ENCODE results near the gene ANKRD6.

The ANKRD6 gene

DNA sequence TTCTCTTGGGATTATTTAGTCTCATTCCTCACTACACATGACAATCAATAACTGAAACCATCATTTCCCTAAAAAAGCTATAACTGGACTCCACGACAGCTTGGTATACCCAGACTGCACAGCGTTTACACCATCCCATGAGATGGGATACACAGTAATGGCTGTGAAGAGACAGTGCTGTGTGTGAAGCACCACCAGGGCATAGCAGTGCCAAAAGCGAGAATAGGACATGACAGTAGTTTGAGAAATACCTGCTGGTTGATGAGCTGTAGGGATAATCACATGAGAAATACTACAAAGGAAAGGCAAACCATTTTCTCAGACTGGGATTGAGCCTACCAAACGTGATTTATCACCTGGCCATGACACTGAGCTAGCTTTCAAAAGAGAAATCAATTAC lies 228.0 kb downstream of the ANKRD6 start:
- no peak overlapping the region for H3K4me3 Mint-ChIP-seq
- H3K27me3 Mint-ChIP-seq: no peaks in the 10 kb centered on the region
- peaks cover 97% of the 10 kb centered on the region for H3K36me3 Mint-ChIP-seq (ENCODE audit: low read depth)
- H3K9me3 Mint-ChIP-seq: no peaks in the 10 kb centered on the region
- H3K27ac Mint-ChIP-seq: no peak overlapping the region
- no peak for DNase-seq
- H3K4me1 Mint-ChIP-seq (ENCODE audit: low read depth): no peaks in the 10 kb centered on the region

DNA sequence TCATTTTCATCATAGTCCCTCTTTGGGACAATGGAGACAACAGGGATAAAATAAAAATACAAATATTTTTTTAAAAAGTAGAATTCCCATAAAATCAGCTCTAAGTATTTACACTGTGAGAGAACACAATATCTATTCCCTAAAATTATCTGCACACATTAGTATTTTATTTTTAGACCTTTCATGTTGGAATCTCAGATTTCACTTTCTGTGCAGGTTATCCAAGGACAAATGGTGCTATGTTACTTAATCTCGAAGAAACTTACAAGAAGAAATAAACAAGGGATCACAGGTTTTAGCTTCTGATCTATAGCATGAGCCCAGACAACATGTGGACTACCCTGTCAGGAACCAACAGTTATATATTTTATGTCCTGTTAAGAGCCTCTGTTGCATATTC lies 228.6 kb downstream of the ANKRD6 start:
- no peak overlapping the region for H3K27ac Mint-ChIP-seq
- H3K9me3 Mint-ChIP-seq: no peaks in the 10 kb centered on the region
- no peaks in the 10 kb centered on the region for H3K27me3 Mint-ChIP-seq
- DNase-seq: no peak
- no peak overlapping the region for H3K4me3 Mint-ChIP-seq
- H3K4me1 Mint-ChIP-seq (ENCODE audit: low read depth): no peaks in the 10 kb centered on the region
- H3K36me3 Mint-ChIP-seq (ENCODE audit: low read depth): peaks cover 97% of the 10 kb centered on the region

DNA sequence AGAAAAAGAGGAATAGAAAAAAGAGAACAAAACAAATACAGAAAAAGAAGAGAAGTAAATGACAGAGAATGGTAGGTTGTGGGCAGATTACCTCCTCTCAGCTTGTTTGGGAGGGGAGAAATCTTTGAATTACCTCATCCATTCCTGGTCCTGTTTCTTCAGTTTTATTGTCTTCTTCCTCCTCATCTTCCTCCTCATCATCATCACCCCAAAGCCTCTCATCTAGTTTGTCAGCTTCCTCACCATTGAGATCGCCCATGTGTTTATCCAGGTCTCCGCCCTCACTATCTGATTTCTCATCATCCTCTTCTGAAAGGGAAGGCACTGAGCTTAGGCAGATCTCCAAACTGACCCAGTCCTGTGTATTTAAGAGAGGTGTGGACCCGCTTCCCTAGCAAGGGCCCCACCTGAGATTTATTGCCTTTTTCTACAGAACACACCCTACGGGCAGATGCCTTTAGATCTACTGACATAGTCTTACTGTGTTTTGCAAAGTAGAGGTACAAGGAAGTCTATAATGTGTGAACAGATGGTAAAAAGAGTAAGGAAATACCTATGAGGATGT lies 229.8 kb downstream of the ANKRD6 start:
- Mint-ChIP-seq H3K4me3 (no peak overlapping the region), H3K27me3 (no peaks in the 10 kb centered on the region), H3K9me3 (no peaks in the 10 kb centered on the region), H3K36me3 (ENCODE audit: low read depth) (peaks cover 97% of the 10 kb centered on the region), H3K4me1 (ENCODE audit: low read depth) (no peaks in the 10 kb centered on the region), H3K27ac (peak overlapping the region; percentile 39)
- no peak for DNase-seq

DNA sequence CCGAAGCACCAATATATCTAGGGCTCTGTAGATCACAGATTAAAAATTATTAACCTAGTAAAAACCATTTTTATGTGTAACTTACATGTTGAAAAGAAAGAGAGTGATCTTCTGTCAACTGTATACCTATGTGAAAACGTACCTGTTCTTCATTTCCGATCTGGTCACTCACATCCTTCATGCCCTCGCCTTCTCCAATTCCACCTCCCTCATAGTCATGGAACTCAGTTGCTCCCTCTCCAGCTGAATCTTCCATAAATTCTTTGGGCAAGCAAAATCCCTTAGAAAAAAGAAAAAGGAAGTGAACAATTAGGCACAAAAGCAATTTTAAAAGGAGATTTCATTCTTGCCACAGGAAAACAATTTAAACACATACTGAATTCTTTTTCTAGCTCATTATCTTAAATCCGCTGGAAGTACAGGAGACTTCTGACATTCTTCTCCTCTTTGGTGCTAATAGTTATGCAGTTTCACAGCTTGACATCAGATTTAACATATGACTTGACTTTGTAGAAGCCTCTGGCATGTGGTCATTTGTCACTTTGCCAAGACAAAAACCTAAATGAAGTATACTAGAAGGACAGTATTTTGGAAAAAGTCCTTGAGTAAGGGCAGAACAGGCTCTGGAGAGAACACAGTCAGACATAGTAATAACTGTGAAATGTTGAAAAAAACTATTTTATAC lies 235.1 kb downstream of the ANKRD6 start:
- H3K4me3 Mint-ChIP-seq: no peak overlapping the region
- peak overlapping the region; percentile 26 for H3K27ac Mint-ChIP-seq
- H3K27me3 Mint-ChIP-seq: no peaks in the 10 kb centered on the region
- H3K9me3 Mint-ChIP-seq: no peaks in the 10 kb centered on the region
- DNase-seq: no peak
- H3K36me3 Mint-ChIP-seq (ENCODE audit: low read depth): peaks cover 95% of the 10 kb centered on the region
- H3K4me1 Mint-ChIP-seq (ENCODE audit: low read depth): no peaks in the 10 kb centered on the region

DNA sequence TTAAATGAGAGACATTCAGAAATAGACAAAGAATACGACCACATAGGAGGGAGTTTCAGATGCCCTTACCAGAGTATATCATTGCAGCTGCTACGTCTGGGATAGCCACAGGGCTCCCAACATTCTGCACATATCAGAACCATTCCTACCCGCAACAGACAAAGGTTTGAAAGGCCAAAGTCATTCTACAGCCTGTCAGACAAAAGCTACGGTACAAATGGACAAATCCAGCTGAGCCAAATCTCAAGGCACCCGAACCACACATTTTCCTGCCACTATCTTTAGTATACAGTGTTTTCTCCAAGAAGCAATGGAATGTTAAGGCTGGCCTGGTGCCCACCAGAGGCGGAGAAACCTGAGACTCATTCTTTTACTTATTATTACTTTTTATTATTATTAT lies 236.1 kb downstream of the ANKRD6 start:
- no peak for DNase-seq

DNA sequence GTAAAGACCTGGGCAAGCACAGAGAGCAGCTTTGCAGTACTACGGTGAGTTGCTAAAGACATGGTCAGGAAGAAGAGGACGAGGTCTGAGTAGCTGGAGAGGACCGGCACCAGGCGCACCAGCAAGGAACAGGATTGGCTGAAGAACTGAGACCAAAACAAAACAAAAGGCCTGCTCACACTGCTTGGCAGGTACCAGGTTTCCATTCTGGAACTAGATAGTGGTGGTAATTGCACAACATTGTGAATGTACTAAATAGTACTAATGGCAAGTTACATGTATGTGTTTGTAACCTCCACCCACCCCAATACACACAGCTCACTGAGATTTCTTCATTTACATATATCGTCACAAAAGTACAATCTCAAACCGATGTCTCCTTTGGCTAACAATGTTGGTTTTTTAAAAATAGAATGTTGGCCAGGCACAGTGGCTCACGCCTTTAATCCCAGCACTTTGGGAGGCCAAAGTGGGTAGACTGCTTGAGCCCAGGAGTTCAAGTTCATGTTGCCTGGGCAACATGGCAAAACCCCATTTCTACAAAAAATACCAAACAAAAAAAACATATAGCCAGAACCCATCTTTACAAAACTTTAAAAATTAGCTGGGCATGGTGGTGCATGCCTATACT lies 238.1 kb downstream of the ANKRD6 start:
- H3K4me3 Mint-ChIP-seq: no peak overlapping the region
- no peaks in the 10 kb centered on the region for H3K4me1 Mint-ChIP-seq (ENCODE audit: low read depth)
- DNase-seq: no peak
- H3K36me3 Mint-ChIP-seq (ENCODE audit: low read depth): peaks cover 95% of the 10 kb centered on the region
- H3K27ac Mint-ChIP-seq: no peak overlapping the region
- H3K9me3 Mint-ChIP-seq: no peaks in the 10 kb centered on the region
- H3K27me3 Mint-ChIP-seq: no peaks in the 10 kb centered on the region

More for the DNA sequence above, 236.1 kb downstream of the ANKRD6 start:
- Mint-ChIP-seq H3K4me3 (no peak overlapping the region), H3K27me3 (no peaks in the 10 kb centered on the region), H3K4me1 (ENCODE audit: low read depth) (no peaks in the 10 kb centered on the region), H3K9me3 (no peaks in the 10 kb centered on the region), H3K36me3 (ENCODE audit: low read depth) (peaks cover 93% of the 10 kb centered on the region), H3K27ac (no peak overlapping the region)

DNA sequence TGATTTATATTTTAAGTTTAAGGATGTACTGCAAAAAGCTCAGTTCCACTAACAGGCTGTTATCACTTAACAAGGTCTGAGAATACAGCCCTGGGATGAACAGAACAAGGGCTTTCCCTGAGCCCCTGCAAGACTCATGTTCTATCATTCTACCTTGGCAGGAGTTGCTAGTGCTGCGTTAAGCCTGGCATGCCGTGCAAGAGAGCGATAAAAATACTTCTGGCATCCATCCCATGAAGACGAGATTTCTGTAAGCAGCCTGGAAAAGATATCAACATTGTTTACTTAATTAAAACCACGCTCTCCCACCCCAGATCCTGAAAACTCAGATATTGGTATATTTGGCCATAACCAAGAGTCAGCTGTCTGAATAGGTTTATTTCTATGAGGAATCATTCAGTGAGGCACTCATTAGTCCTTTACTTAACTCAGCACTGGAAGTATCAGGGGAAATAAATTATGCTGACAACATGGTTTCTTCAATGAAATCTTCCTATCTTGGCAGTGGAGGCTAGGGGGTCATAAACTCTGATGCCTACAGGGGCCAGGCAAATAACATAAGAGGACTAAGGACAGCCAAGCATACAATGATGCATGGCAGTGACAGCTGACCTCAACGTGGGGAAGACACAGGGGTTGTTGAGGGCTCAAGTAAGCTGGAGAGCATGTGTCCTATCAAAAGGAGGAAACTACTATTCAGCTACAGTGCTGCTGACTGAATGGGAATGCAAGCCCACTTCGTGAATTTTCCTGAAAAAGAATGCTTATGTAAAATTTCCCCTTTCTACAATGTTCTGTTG lies 243.2 kb downstream of the ANKRD6 start:
- H3K9me3 Mint-ChIP-seq: no peaks in the 10 kb centered on the region
- peaks cover 95% of the 10 kb centered on the region for H3K36me3 Mint-ChIP-seq (ENCODE audit: low read depth)
- no peak for DNase-seq
- no peaks in the 10 kb centered on the region for H3K27me3 Mint-ChIP-seq
- no peak overlapping the region for H3K4me3 Mint-ChIP-seq
- no peak overlapping the region for H3K27ac Mint-ChIP-seq
- H3K4me1 Mint-ChIP-seq (ENCODE audit: low read depth): no peaks in the 10 kb centered on the region

DNA sequence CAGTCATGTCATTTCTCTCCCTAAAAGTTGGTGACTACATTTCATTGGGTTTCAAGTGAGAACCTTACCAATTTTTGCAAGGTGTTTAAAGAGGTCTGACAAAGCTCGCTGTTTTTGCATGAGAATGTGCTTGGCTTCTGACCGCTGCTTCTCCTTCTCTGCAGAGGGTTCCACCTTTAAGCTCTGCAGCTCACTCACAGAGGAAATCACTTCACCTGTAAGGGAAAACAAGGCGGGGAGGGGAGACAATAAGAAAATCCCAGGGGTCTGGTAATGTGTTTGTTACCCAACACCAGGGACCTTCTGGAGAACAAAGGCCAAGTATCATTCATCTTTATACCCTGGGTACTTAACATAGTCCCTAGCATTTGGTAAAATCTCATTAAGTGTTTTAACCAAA lies 245.6 kb downstream of the ANKRD6 start:
- no peak for DNase-seq
- H3K36me3 Mint-ChIP-seq (ENCODE audit: low read depth): peaks cover 97% of the 10 kb centered on the region
- no peaks in the 10 kb centered on the region for H3K27me3 Mint-ChIP-seq
- H3K4me3 Mint-ChIP-seq: no peak overlapping the region
- H3K4me1 Mint-ChIP-seq (ENCODE audit: low read depth): no peaks in the 10 kb centered on the region
- no peaks in the 10 kb centered on the region for H3K9me3 Mint-ChIP-seq
- no peak overlapping the region for H3K27ac Mint-ChIP-seq

DNA sequence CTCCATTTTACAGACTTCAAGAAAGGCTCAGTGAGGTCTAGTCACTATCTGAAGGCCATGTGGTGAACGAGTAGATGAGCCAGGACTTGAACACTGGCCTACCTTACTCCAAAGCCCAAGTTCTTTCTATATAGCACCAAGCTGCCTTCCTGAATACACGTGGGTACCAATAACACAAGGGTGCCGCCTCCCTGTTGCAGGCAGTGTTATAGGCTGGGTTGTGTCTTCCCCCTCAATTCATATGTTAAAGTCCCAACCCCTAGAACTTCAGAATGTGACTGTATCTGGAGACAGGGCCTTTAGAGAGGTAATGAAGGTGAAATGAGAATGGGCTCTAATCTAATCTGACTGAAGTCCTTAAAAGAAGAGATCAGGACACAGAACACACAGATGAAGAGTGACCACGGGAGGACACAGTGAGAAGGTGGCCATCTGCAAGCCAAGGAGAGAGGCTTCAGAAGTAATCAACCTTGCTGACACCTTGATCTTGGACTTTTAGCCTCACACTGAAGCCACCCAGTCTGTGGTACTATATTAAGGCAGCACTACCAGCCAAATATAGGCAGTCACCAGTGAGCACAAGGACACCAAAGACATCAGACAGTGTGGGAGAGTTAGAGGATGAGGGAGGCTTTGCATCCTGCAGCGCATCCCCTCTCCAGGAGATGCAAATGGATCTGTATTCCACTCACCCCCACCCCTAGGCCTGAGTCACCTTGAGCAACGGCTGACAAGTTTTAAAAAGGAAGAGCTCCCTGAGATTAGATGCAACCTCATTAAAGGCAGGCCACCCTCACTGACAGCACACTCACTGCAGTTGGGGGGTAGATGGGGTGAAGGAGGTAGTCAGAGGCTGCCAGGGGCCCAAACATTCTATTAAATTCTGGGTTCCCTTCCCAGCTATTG lies 246.5 kb downstream of the ANKRD6 start:
- Mint-ChIP-seq H3K4me3 (no peak overlapping the region), H3K27ac (peak overlapping the region; percentile 26), H3K9me3 (no peaks in the 10 kb centered on the region), H3K27me3 (no peaks in the 10 kb centered on the region), H3K4me1 (ENCODE audit: low read depth) (no peaks in the 10 kb centered on the region), H3K36me3 (ENCODE audit: low read depth) (peaks cover 98% of the 10 kb centered on the region)
- DNase-seq: no peak

DNA sequence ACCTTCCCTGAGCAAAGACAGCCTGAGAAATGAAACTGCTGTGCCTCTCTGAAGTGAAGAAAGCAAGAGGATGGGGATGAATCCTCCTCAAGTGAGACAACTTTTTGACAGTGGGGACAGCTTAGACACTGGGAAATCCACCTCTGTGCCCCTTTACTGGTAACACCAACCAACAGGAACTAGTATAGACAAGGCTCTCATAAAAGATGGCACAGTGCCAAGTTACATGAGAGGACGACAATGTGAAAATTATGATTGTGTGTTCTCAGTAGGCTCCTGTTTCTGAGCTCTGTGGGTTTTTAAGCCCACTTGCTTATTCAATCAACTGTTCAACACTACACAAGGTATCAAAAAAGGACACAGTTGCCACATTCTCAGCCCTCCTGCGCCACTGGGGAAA lies 247.2 kb downstream of the ANKRD6 start:
- DNase-seq: no peak
- Mint-ChIP-seq H3K27me3 (no peaks in the 10 kb centered on the region), H3K27ac (no peak overlapping the region), H3K9me3 (no peaks in the 10 kb centered on the region), H3K36me3 (ENCODE audit: low read depth) (peaks cover 98% of the 10 kb centered on the region), H3K4me1 (ENCODE audit: low read depth) (no peaks in the 10 kb centered on the region), H3K4me3 (no peak overlapping the region)

DNA sequence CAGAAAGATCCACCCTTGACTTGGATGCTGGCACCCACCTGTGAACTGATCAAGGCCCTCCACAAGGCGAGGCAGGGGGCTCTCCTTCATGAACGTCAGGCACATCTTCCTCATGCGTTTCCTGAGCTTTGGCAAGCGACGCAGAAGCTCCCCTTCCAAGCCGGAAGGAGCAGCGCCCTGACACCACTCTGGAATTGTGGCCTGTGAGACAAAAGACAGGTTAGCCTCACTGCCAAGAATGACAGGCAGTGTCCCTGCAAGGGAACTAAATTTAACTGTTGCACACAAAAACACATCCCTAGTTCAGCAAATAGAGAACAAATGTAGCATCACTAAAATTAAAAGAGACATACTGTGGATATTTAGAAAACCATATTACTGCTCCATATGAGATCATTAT lies 247.6 kb downstream of the ANKRD6 start:
- Mint-ChIP-seq H3K9me3 (no peaks in the 10 kb centered on the region), H3K4me1 (ENCODE audit: low read depth) (no peaks in the 10 kb centered on the region), H3K27ac (no peak overlapping the region), H3K36me3 (ENCODE audit: low read depth) (peaks cover 98% of the 10 kb centered on the region), H3K4me3 (no peak overlapping the region), H3K27me3 (no peaks in the 10 kb centered on the region)
- DNase-seq: no peak

DNA sequence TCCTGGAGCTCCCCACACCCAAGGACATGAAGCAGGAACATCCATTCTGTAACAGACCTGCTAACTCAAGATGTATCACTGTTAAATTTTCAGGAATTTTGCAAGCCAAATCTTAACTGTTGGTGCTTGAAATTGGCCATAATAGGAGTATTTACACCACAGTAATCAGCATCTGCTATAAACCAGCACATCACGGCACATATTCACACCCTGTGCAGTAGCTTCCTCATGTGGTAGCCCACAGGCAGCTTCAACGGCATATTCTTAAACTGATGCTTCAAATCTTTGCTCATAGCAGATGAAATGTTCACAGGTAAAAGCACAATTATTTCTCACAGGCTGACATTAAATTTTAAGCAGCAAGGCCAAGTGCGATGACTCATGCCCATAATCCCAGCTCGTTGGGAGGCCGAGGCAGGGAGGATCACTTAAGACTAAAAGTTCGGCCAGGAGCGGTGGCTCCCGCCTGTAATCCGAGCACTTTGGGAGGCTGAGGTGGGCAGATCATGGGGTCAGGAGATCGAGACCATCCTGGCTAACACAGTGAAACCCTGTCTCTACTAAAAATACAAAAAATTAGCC lies 249.1 kb downstream of the ANKRD6 start:
- H3K4me3 Mint-ChIP-seq: no peak overlapping the region
- peaks cover 97% of the 10 kb centered on the region for H3K36me3 Mint-ChIP-seq (ENCODE audit: low read depth)
- H3K27me3 Mint-ChIP-seq: no peaks in the 10 kb centered on the region
- DNase-seq: no peak
- no peaks in the 10 kb centered on the region for H3K9me3 Mint-ChIP-seq
- H3K4me1 Mint-ChIP-seq (ENCODE audit: low read depth): no peaks in the 10 kb centered on the region
- no peak overlapping the region for H3K27ac Mint-ChIP-seq

DNA sequence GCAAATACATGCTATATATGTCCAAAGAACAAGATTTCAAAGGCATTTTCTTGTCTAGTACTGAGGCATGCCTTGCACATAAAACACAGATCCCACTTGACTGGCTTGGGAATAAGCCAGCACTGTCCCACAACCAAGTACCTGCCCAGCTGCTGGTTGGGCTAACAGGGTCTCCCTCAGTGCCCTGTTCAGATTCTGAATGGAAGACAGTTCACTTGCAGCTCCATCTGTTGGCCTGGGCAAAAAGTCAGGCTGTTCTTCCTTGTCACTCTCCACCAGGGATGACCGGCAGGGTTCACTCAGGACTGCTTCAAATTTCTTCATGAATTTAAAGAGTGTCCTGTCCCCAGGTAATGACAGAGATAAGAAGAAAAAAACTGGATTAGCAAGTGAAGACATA lies 250.0 kb downstream of the ANKRD6 start:
- no peak overlapping the region for H3K27ac Mint-ChIP-seq
- H3K4me1 Mint-ChIP-seq (ENCODE audit: low read depth): no peaks in the 10 kb centered on the region
- no peak overlapping the region for H3K4me3 Mint-ChIP-seq
- DNase-seq: no peak
- no peaks in the 10 kb centered on the region for H3K27me3 Mint-ChIP-seq
- H3K36me3 Mint-ChIP-seq (ENCODE audit: low read depth): peaks cover 97% of the 10 kb centered on the region
- H3K9me3 Mint-ChIP-seq: no peaks in the 10 kb centered on the region

All from activated T-cell treated with anti-CD3 and anti-CD28 coated beads, Interleukin-2, amount 50 U/mL, for 24 hours (primary cell).